Mucosa of rectum (tissue), 2 donors: ENCODE data around the gene UFSP2.

ENCODE experiments used
- H3K27ac ChIP-seq, 2 donors: one replicate each; pipeline ENCODE4 v1.7.0; 2013; ENCODE audit warnings: inconsistent platforms in 2 of 2, low read depth in 2 of 2, low read length in 2 of 2
- H3K27me3 ChIP-seq, 2 donors: one replicate each; pipeline ENCODE4 v1.7.0; 2013; ENCODE audit warnings: low read length in 2 of 2; ENCODE audit not compliant: control insufficient read depth in 2 of 2, insufficient read depth in 2 of 2
- H3K36me3 ChIP-seq, 2 donors: one replicate each; pipeline ENCODE4 v1.7.0; 2013; ENCODE audit warnings: low read length in 2 of 2; ENCODE audit not compliant: control insufficient read depth in 2 of 2, insufficient read depth in 2 of 2
- H3K4me1 ChIP-seq, 2 donors: one replicate each; pipeline ENCODE4 v1.7.0; 2013; ENCODE audit warnings: low read length in 2 of 2, mild to moderate bottlenecking in 1 of 2; ENCODE audit not compliant: control insufficient read depth in 2 of 2, insufficient read depth in 2 of 2
- H3K4me3 ChIP-seq, 2 donors: one replicate each; pipeline ENCODE4 v1.7.0; 2013; ENCODE audit warnings: low read length in 2 of 2
- H3K9ac ChIP-seq, 2 donors: one replicate each; pipeline ENCODE4 v1.7.0; 2013; ENCODE audit warnings: low read length in 2 of 2, low read depth in 1 of 2, mild to moderate bottlenecking in 1 of 2
- H3K9me3 ChIP-seq, 2 donors: one replicate each; pipeline ENCODE4 v1.7.0; 2013; ENCODE audit warnings: low read length in 2 of 2; ENCODE audit not compliant: control insufficient read depth in 2 of 2
- donor health status: healthy.
- donor health status: Normal muscosa, but diverticular disease.

Gene UFSP2

DNA sequence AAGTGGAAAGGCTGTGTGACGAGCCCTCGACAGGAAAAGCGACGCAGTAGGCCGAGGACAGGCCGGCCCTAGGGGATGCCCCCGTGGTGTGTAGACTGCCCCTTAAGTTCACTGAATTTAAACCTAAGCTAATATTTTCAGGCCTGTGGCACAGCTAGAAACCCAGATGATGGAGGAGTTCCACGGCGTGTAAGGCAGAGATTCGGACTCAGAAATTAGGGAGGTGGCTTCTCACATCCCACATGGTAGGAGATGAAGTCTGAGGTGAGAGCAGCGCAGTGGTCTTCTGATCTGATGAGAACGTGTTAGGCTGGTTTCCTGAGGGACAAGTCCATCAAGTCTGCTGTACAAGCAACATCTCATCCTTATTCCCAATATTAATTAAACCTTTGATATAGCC is 37.8 kb downstream of the UFSP2 start:
- H3K9me3 ChIP-seq: no peaks in the 10 kb centered on the region
- H3K36me3 ChIP-seq: no peaks in the 10 kb centered on the region
- H3K27ac ChIP-seq: no peak overlapping the region
- no peak overlapping the region for H3K9ac ChIP-seq
- peaks cover 3 to 7% of the 10 kb centered on the region in 2 donors for H3K4me1 ChIP-seq
- no peak overlapping the region for H3K4me3 ChIP-seq
- no peaks in the 10 kb centered on the region for H3K27me3 ChIP-seq

- Histone ChIP-seq H3K9ac (no peak overlapping the region), H3K27me3 (no peaks in the 10 kb centered on the region), H3K27ac (no peak overlapping the region), H3K4me1 (peaks cover 3 to 7% of the 10 kb centered on the region in 2 donors), H3K4me3 (no peak overlapping the region), H3K9me3 (no peaks in the 10 kb centered on the region), H3K36me3 (no peaks in the 10 kb centered on the region)
Measured at GRCh38 chr4:185384930-185385331, 40.8 kb downstream of the UFSP2 start.

DNA sequence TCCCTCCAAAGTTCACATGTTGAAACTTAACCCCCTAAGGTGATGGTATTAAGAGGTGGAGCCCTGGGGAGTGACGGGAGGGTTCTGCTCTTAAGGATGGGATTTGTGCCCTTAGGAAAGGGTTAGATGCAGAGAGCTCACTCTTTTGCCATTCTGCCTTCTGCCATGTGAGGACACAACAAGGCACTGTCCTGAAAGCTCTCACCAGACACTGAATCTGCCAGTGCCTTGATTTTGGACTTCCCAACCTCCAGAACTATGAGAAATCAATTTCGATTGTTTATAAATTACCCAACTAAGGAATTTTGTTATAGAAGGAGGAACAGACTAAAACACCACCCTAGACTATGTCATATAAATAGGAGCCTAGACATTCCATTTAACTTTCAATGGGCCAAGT is 41.7 kb downstream of the UFSP2 start:
- Histone ChIP-seq H3K27me3 (no peaks in the 10 kb centered on the region), H3K27ac (no peak overlapping the region), H3K9ac (no peak overlapping the region), H3K4me1 (peaks cover 3 to 7% of the 10 kb centered on the region in 2 donors), H3K9me3 (no peaks in the 10 kb centered on the region), H3K4me3 (no peak overlapping the region), H3K36me3 (no peaks in the 10 kb centered on the region)

GRCh38 chr4:185383451-185383850 is 42.3 kb downstream of the UFSP2 start:
- Histone ChIP-seq H3K9me3 (no peaks in the 10 kb centered on the region), H3K4me1 (peaks cover 3 to 7% of the 10 kb centered on the region in 2 donors), H3K27ac (no peak overlapping the region), H3K4me3 (no peak overlapping the region), H3K36me3 (no peaks in the 10 kb centered on the region), H3K27me3 (no peaks in the 10 kb centered on the region), H3K9ac (no peak overlapping the region)

DNA sequence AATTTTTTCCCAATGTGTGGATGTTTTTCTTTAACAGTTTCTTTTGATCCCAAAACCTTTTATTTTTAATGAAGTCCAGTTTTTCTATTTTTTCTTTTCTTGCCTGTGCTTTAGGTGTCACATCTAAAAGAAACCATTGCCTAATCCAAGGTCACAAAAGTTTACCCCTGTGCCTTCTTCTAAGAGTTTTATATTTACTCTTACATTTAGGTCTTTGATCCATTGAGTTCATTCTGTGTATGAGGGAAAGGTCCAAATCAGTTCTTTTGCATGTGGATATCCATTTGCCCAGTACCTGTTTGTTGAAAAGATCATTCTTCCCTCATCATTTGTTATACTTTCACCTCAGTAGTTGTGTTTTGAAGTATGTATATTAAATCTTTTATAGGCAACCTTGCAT is 43.0 kb downstream of the UFSP2 start:
- no peaks in the 10 kb centered on the region for H3K27me3 ChIP-seq
- H3K27ac ChIP-seq: no peak overlapping the region
- H3K36me3 ChIP-seq: no peaks in the 10 kb centered on the region
- no peak overlapping the region for H3K4me3 ChIP-seq
- peaks cover 3 to 7% of the 10 kb centered on the region in 2 donors for H3K4me1 ChIP-seq
- H3K9ac ChIP-seq: no peak overlapping the region
- no peaks in the 10 kb centered on the region for H3K9me3 ChIP-seq

DNA sequence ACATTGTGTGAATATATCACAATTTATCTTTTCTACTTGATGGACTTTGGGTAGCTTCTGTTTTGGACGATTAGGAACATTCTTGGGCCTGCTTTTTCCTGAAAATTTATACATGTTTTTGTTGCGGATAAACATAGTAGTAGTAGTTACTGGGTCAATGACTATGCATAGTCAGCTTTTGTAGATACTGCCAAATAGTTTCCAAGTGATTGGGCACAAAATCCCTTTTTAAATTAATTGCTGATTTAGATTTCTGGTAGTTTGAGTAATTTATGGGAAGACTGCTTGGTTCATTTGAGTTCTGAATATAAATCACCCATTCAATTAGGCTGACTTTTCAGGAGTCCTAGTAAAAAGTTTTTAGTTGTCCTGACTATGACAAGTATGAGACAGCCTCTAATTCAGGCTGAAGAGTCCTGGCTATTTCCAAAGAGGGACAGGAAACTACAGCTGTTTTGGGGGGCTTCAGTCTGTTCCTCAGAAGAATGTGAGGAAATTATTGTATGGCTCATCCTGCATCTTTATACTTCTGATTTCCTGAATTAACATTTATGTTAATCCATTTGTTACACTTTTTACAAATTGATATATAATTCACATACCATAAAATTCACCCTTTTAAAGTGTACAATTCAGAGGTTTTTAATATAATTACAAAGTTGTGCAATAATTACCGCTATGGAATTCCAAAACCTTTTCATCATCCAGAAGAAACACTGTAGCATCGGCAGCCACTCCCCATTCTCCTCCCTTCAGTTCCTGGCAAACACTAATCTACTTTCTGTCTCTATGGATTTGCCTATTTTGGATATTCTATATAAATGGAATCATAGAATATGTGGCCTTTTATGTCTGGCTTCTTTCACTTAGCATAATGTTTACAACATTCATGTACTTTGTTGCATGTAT is 44.2 kb downstream of the UFSP2 start:
- H3K9me3 ChIP-seq: no peaks in the 10 kb centered on the region
- H3K4me1 ChIP-seq: peaks cover 3 to 7% of the 10 kb centered on the region in 2 donors
- no peaks in the 10 kb centered on the region for H3K36me3 ChIP-seq
- no peak overlapping the region for H3K9ac ChIP-seq
- no peaks in the 10 kb centered on the region for H3K27me3 ChIP-seq
- H3K27ac ChIP-seq: no peak overlapping the region
- no peak overlapping the region for H3K4me3 ChIP-seq

GRCh38 chr4:185380320-185380719 is 45.4 kb downstream of the UFSP2 start:
- Histone ChIP-seq H3K9me3 (no peaks in the 10 kb centered on the region), H3K36me3 (no peaks in the 10 kb centered on the region), H3K9ac (no peak overlapping the region), H3K27ac (no peak overlapping the region), H3K4me1 (peaks cover 3 to 5% of the 10 kb centered on the region in 2 donors), H3K27me3 (no peaks in the 10 kb centered on the region), H3K4me3 (no peak overlapping the region)

- Histone ChIP-seq H3K36me3 (no peaks in the 10 kb centered on the region), H3K9ac (no peak overlapping the region), H3K4me3 (no peak overlapping the region), H3K9me3 (no peaks in the 10 kb centered on the region), H3K4me1 (peaks cover 0 to 3% of the 10 kb centered on the region in 2 donors), H3K27ac (no peak overlapping the region), H3K27me3 (no peaks in the 10 kb centered on the region)
Measured at GRCh38 chr4:185379326-185380295, 46.2 kb downstream of the UFSP2 start.

GRCh38 chr4:185378264-185378663 is 47.5 kb downstream of the UFSP2 start:
- no peaks in the 10 kb centered on the region for H3K36me3 ChIP-seq
- H3K27ac ChIP-seq: no peak overlapping the region
- H3K9ac ChIP-seq: no peak overlapping the region
- no peaks in the 10 kb centered on the region for H3K27me3 ChIP-seq
- H3K4me3 ChIP-seq: no peak overlapping the region
- H3K9me3 ChIP-seq: no peaks in the 10 kb centered on the region
- no peaks in the 10 kb centered on the region for H3K4me1 ChIP-seq

GRCh38 chr4:185374573-185374972 is 51.2 kb downstream of the UFSP2 start:
- Histone ChIP-seq H3K36me3 (peaks cover 0 to 4% of the 10 kb centered on the region in 2 donors), H3K27me3 (no peaks in the 10 kb centered on the region), H3K9ac (no peak overlapping the region), H3K4me3 (no peak overlapping the region), H3K27ac (no peak overlapping the region), H3K4me1 (no peaks in the 10 kb centered on the region), H3K9me3 (no peaks in the 10 kb centered on the region)
